Muscle layer of duodenum (tissue), 2 donors: ENCODE results near the gene CNOT4.
A peak's percentile ranks its signal among the peaks of the same experiment; 100 is the strongest.

ENCODE experiments used
- H3K27ac ChIP-seq: one replicate; pipeline ENCODE4 v1.7.0; 2013; ENCODE audit warnings: mild to moderate bottlenecking, low read length
- H3K27me3 ChIP-seq: one replicate; pipeline ENCODE4 v1.7.0; 2013; ENCODE audit warnings: low read depth, mild to moderate bottlenecking, control low read depth, low read length
- H3K36me3 ChIP-seq, 2 donors: one replicate each; pipeline ENCODE4 v1.7.0; 2013; ENCODE audit warnings: low read length in 2 of 2, control low read depth in 1 of 2, mild to moderate bottlenecking in 1 of 2; ENCODE audit not compliant: insufficient read depth in 2 of 2, control insufficient read depth in 1 of 2
- H3K4me1 ChIP-seq, 2 donors: one replicate each; pipeline ENCODE4 v1.7.0; 2013; ENCODE audit warnings: low read length in 2 of 2, mild to moderate bottlenecking in 2 of 2, control low read depth in 1 of 2, moderate library complexity in 1 of 2; ENCODE audit not compliant: insufficient read depth in 2 of 2, control insufficient read depth in 1 of 2
- H3K4me3 ChIP-seq, 2 donors: one replicate each; pipeline ENCODE4 v1.7.0; 2013; ENCODE audit warnings: low read length in 2 of 2, low read depth in 1 of 2, mild to moderate bottlenecking in 1 of 2
- H3K9me3 ChIP-seq, 2 donors: one replicate each; pipeline ENCODE4 v1.7.0; 2013; ENCODE audit warnings: low read length in 2 of 2, control low read depth in 1 of 2, mild to moderate bottlenecking in 1 of 2; ENCODE audit not compliant: control insufficient read depth in 1 of 2
- donor health status: healthy.

Gene CNOT4, protein sequence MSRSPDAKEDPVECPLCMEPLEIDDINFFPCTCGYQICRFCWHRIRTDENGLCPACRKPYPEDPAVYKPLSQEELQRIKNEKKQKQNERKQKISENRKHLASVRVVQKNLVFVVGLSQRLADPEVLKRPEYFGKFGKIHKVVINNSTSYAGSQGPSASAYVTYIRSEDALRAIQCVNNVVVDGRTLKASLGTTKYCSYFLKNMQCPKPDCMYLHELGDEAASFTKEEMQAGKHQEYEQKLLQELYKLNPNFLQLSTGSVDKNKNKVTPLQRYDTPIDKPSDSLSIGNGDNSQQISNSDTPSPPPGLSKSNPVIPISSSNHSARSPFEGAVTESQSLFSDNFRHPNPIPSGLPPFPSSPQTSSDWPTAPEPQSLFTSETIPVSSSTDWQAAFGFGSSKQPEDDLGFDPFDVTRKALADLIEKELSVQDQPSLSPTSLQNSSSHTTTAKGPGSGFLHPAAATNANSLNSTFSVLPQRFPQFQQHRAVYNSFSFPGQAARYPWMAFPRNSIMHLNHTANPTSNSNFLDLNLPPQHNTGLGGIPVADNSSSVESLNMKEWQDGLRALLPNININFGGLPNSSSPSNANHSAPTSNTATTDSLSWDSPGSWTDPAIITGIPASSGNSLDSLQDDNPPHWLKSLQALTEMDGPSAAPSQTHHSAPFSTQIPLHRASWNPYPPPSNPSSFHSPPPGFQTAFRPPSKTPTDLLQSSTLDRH

GRCh38 chr7:135509839-135510591, at the start of gene CNOT4:
TSS of gene CNOT4 (minus strand) at chr7:135510102. CDS start at chr7:135438331, 71,771 bp downstream.
- H3K4me3 ChIP-seq = peak within 1 kb of the TSS; percentile 94 to 100
- peaks cover 6 to 21% of the 10 kb centered on the region in 2 donors for H3K4me1 ChIP-seq
- peak within 1 kb of the TSS; percentile 96 for H3K27ac ChIP-seq
- H3K27me3 ChIP-seq = no peaks in the 10 kb centered on the region
- H3K36me3 ChIP-seq = peaks cover 0 to 5% of the 10 kb centered on the region in 2 donors
- no peaks in the 10 kb centered on the region for H3K9me3 ChIP-seq

- H3K27me3 ChIP-seq = no peaks in the 10 kb centered on the region
- peaks cover 0 to 6% of the 10 kb centered on the region in 2 donors for H3K36me3 ChIP-seq
- H3K4me3 ChIP-seq = peak overlapping the region; percentile 91 to 94
- H3K27ac ChIP-seq = peak overlapping the region; percentile 91
- no peaks in the 10 kb centered on the region for H3K9me3 ChIP-seq
- peaks cover 0 to 10% of the 10 kb centered on the region in 2 donors for H3K4me1 ChIP-seq
These were observed 49.0 kb upstream of the CNOT4 start for GRCh38 chr7:135558881-135559280.

DNA sequence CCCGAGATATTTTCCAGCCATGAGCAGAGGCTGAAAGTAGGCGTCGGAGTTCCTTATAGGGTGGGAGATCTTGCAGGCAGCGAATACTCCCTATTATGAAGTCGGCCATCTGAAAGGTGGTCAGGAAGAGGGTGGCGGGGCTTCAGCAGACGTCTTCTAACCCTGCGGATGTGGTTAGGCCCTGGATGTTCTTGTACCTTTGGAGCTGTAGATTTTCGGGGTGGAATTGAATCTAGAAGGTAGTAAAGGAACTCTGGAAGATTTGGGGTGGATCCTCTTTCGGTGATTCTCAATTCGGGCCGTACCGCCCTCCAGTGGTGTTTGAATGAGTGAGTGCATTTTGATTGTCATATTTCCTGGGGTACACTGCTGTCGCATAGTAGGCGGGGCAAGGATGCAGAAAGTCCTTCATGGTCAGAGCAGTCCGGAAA, 48.5 kb upstream of the CNOT4 start:
- Histone ChIP-seq H3K36me3 (peaks cover 0 to 6% of the 10 kb centered on the region in 2 donors), H3K4me1 (peaks cover 0 to 10% of the 10 kb centered on the region in 2 donors), H3K27ac (peak overlapping the region; percentile 91), H3K4me3 (peak overlapping the region; percentile 91 to 94), H3K9me3 (no peaks in the 10 kb centered on the region), H3K27me3 (no peaks in the 10 kb centered on the region)

DNA sequence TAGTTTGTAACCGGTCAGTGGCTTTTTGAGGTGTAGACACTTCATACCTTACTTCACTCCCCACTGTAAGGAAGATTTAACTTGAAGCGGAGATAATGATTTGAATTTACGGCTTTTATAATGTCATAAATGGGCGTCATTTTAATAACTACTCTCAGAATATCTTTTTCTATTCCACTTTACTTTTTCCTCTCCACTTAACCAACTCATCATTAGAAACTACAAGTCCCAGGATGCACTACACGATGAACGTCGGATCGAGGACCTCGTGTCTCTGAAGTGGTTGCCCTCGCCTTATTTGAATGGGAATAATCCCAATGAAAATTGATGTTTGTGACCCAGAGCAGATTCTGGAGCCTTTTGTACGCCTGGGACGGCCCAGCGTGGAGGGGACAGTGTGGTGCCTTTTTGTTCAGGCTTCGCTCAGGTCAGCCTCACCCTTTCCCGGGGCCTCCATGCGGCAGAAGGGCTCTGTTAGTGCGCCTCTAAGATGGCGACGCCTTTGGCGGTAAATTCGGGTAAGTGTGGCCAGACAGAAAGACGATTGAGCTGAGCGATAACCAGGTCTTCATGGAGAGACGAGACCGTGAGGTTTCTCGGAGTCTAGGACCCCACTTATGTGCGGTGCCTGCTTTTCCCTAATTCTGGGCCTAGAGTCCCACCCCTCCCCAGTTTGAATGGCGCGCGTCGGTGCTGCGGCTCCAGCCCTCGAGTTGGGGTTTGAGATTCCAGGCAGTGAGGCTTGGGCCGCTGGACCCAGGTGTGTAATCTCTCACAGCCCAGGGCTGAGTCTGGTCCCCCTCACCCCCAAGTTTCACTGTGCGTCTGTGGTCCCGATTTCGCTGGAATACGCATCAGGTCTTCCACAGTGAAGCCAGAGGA, 47.8 kb upstream of the CNOT4 start, which contains the start of gene NUP205:
Gene NUP205 (plus strand): TSS at position 463 of the 882 bp plus-strand sequence. CDS start 28 bp downstream, at position 491.
- H3K9me3 ChIP-seq = no peaks in the 10 kb centered on the region
- peak within 1 kb of the TSS; percentile 91 to 94 for H3K4me3 ChIP-seq
- H3K4me1 ChIP-seq = peaks cover 0 to 10% of the 10 kb centered on the region in 2 donors
- H3K27me3 ChIP-seq = no peaks in the 10 kb centered on the region
- peaks cover 0 to 6% of the 10 kb centered on the region in 2 donors for H3K36me3 ChIP-seq
- H3K27ac ChIP-seq = peak within 1 kb of the TSS; percentile 91

- Histone ChIP-seq H3K4me1 (no peaks in the 10 kb centered on the region), H3K36me3 (peaks cover 0 to 6% of the 10 kb centered on the region in 2 donors), H3K27me3 (no peaks in the 10 kb centered on the region), H3K27ac (no peak overlapping the region), H3K4me3 (no peak overlapping the region), H3K9me3 (no peaks in the 10 kb centered on the region)
These were observed 43.4 kb upstream of the CNOT4 start for GRCh38 chr7:135553346-135553745.

DNA sequence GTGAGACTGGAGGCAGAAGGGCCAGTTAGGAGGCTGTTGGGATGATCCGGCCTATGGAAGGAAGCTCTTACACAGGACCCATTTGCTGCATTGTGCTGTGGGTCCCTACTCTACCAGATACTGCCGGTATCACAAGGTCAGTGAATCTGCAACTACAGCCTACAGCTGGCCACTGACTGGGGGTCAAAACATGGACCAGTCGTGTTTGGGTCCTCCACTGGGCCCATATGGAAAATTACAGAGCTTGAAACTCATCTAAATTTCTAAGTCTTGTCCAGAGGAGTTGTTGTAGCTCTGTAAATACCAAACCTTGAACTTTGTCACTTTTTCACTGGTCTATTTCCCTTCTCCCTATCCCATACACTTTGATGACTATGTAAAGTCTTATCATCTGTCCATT, 42.2 kb upstream of the CNOT4 start:
- H3K9me3 ChIP-seq = no peaks in the 10 kb centered on the region
- no peaks in the 10 kb centered on the region for H3K4me1 ChIP-seq
- H3K4me3 ChIP-seq = no peak overlapping the region
- H3K36me3 ChIP-seq = no peaks in the 10 kb centered on the region
- H3K27me3 ChIP-seq = no peaks in the 10 kb centered on the region
- H3K27ac ChIP-seq = no peak overlapping the region

DNA sequence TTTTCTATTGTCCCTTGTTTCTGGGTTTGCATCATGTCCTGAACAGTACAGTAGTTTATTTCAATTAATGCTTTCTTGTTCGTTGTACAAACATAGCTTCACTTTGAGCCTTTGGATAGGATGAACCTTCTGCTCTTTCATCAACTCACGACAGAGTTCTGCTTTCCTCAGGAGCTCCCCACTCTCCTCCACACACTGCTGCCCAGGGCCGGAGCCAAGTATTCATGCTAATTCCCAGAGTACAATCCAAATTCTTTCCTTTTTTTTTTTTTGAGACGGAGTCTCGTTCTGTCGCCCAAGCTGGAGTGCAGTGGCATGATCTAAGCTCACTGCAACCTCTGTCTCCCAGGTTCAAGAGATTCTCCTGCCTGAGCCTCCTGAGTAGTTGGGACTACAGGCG, 40.3 kb upstream of the CNOT4 start:
- no peaks in the 10 kb centered on the region for H3K4me1 ChIP-seq

GRCh38 chr7:135541029-135541428, 31.1 kb upstream of the CNOT4 start:
- Histone ChIP-seq H3K4me3 (no peak overlapping the region), H3K9me3 (no peaks in the 10 kb centered on the region), H3K4me1 (no peaks in the 10 kb centered on the region), H3K36me3 (no peaks in the 10 kb centered on the region), H3K27me3 (no peaks in the 10 kb centered on the region), H3K27ac (no peak overlapping the region)

More for the DNA sequence above, 40.3 kb upstream of the CNOT4 start:
- no peaks in the 10 kb centered on the region for H3K9me3 ChIP-seq
- H3K36me3 ChIP-seq = no peaks in the 10 kb centered on the region
- no peaks in the 10 kb centered on the region for H3K27me3 ChIP-seq
- no peak overlapping the region for H3K27ac ChIP-seq
- no peak overlapping the region for H3K4me3 ChIP-seq

DNA sequence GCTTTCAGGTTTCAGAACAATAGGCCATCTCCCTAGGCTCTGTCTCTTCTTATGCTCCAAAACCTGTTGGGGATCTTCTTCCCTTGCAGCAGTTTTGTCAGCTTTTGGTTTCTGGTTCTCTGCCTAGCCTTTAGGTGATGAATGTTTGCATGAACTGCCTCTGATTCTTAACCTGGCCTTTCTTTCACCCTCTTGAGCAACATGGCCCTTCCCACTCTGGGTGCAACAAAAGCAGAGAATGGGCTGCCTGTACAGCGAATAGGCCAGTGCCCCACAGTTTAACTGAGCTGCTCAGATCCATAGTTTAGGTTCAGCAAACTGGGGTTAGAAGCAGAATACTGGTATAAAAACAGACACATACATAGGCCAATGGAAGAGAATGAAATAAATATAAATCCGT, 29.7 kb upstream of the CNOT4 start:
- Histone ChIP-seq H3K9me3 (no peaks in the 10 kb centered on the region), H3K27me3 (no peaks in the 10 kb centered on the region), H3K4me3 (no peak overlapping the region)

DNA sequence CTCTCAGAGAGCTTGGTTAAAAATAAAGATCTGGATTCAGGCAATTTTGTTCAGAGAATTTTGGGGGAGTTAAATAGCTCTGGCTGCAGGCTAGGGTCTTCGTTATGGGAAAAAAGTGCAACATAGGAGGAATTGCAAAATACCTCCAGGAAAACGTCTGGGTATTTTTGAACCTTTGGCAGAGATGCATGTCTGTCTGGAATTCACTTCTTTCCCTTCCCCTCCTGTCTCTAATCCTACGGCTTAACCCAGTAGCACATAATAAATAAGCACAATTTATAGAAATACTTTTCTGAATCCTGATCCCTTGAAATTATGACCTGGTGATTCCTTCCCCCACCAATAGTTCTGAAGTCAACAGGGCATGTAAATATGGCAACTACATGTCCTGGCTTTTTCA, 28.5 kb upstream of the CNOT4 start:
- H3K27ac ChIP-seq = no peak overlapping the region
- H3K9me3 ChIP-seq = no peaks in the 10 kb centered on the region
- H3K4me1 ChIP-seq = no peaks in the 10 kb centered on the region
- no peaks in the 10 kb centered on the region for H3K27me3 ChIP-seq
- no peak overlapping the region for H3K4me3 ChIP-seq
- no peaks in the 10 kb centered on the region for H3K36me3 ChIP-seq

More for the DNA sequence above, 29.7 kb upstream of the CNOT4 start:
- H3K36me3 ChIP-seq = no peaks in the 10 kb centered on the region
- H3K4me1 ChIP-seq = no peaks in the 10 kb centered on the region
- no peak overlapping the region for H3K27ac ChIP-seq
